Calu3 (cell line): ENCODE data around the gene ORC4. TPM values are rescaled to one million over a fixed set of nuclear protein-coding genes. Genes with fewer than 3 reads are reported as not detected.

Experiments used
- BruUV-seq: library from RNA; stranded (reverse); fragments of 400-500 nt; replicated peaks from 2 replicates; lab custom pipeline; 2021; lab: Mats Ljungman, UMichigan
- CTCF ChIA-PET: fragments of 300-600 bp; sonication (Branson Sonifier 250); formaldehyde crosslinking; loops from one replicate; lab custom pipeline; 2022; ENCODE audit warnings: antibody characterized with exemption; lab: Charles Lee
- DNase-seq: peaks from one replicate; pipeline ENCODE4 v3.0.0; 2022
- H3K27ac Mint-ChIP-seq: one replicate; pipeline ENCODE4 v1.8.0; 2022; ENCODE audit warnings: mixed read lengths; ENCODE audit not compliant: unreplicated experiment
- H3K27me3 Mint-ChIP-seq: one replicate; pipeline ENCODE4 v1.8.0; 2022; ENCODE audit warnings: mixed read lengths; ENCODE audit not compliant: unreplicated experiment
- H3K36me3 Mint-ChIP-seq: one replicate; pipeline ENCODE4 v1.8.0; 2022; ENCODE audit warnings: mild to moderate bottlenecking, moderate library complexity, mixed read lengths; ENCODE audit not compliant: insufficient read depth, unreplicated experiment
- H3K4me1 Mint-ChIP-seq: one replicate; pipeline ENCODE4 v1.8.0; 2022; ENCODE audit warnings: mild to moderate bottlenecking, low read depth, mixed read lengths; ENCODE audit not compliant: unreplicated experiment
- H3K4me3 Mint-ChIP-seq: one replicate; pipeline ENCODE4 v1.8.0; 2022; ENCODE audit warnings: mild to moderate bottlenecking, low read depth, moderate library complexity, mixed read lengths; ENCODE audit not compliant: unreplicated experiment
- H3K9me3 Mint-ChIP-seq: one replicate; pipeline ENCODE4 v1.8.0; 2022; ENCODE audit warnings: low read depth, mixed read lengths; ENCODE audit not compliant: unreplicated experiment
- CTCF ChIP-seq: fragments of 200-600 bp; IDR thresholded peaks from one replicate; pipeline ENCODE4 v1.8.0; 2022; ENCODE audit warnings: antibody characterized with exemption; ENCODE audit not compliant: unreplicated experiment
- intact Hi-C: fragments of 100-400 bp; cut with micrococcal nuclease; formaldehyde crosslinking; loops from one replicate; pipeline ENCODE4 v1.10.0; 2022; ENCODE audit not compliant: unreplicated experiment
- total RNA-seq: library from RNA; stranded (reverse); gene quantifications from 2 replicates; pipeline ENCODE4 v1.2.3, GENCODE V29; 2022

The ORC4 gene
- total RNA-seq, 1 experiment from 2014 or later: 59.2 TPM

DNA sequence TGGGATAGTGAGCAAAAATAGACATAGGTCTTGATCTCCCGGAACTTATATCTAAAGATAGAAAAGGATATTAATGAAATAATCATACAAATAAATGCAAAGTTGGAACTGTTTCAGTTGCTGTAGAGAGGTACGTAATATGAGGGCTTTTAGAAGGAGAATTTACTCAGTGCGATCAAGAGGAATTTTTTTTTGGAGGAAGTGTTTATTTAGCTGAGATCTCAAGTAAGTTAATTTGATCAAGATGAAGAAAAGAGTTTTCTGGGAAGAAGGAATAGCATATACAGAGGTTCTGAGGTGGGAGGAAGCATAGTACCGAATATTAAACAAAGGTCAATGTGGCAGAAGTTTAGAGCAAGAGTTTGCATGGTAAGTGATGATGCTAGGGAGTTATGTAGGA lies 11.7 kb upstream of the ORC4 start:
- H3K9me3 Mint-ChIP-seq: no peaks in the 10 kb centered on the region
- CTCF ChIA-PET: interaction anchor here (0.6 kb wide), 1 partner anchor 168 kb away, joined by 3 read pairs; no protein-coding TSS in a partner anchor

GRCh38 chr2:148031152-148031551 lies 10.6 kb upstream of the ORC4 start:
- Mint-ChIP-seq H3K27ac (no peak overlapping the region), H3K9me3 (no peaks in the 10 kb centered on the region), H3K4me3 (no peak overlapping the region), H3K36me3 (no peaks in the 10 kb centered on the region), H3K27me3 (no peaks in the 10 kb centered on the region), H3K4me1 (no peaks in the 10 kb centered on the region)
- intact Hi-C loops: no loop called here
- BruUV-seq: no TSS peak
- TF ChIP-seq CTCF: no peak
- CTCF ChIA-PET: interaction anchor here (1.0 kb wide), 1 partner anchor 10 kb away, joined by 10 read pairs; the partner anchor contains the start of genes MBD5 and ORC4
- no peak for DNase-seq

More for the DNA sequence above, 11.7 kb upstream of the ORC4 start:
- Mint-ChIP-seq H3K27ac (no peak overlapping the region), H3K4me3 (no peak overlapping the region), H3K27me3 (no peaks in the 10 kb centered on the region), H3K4me1 (no peaks in the 10 kb centered on the region), H3K36me3 (no peaks in the 10 kb centered on the region)
- TF ChIP-seq CTCF: no peak
- DNase-seq: no peak
- no TSS peak for BruUV-seq
- intact Hi-C loops: no loop called here

DNA sequence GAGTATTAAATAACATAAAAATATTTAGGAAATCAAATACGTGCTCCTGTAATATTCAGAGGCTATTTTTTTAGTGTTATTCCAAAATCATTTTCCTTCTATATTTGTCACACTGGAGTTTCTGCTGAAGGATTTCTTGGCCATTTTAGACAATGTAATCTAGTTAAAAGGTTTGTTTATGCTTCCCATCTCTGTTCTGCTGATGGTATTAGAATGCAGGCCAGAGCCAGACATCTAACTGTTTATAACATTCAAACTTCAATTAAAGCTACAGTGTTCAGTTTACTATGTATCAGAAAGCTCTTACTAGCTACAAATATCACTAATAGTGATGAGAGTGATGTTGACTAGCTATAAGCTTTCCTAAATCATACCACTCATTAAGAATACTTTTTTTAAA lies 8.2 kb upstream of the ORC4 start:
- Mint-ChIP-seq H3K4me1 (peaks cover 9% of the 10 kb centered on the region), H3K36me3 (no peaks in the 10 kb centered on the region), H3K4me3 (no peak overlapping the region), H3K27me3 (no peaks in the 10 kb centered on the region), H3K27ac (no peak overlapping the region), H3K9me3 (no peaks in the 10 kb centered on the region)
- no peak for TF ChIP-seq CTCF
- BruUV-seq: no TSS peak
- CTCF ChIA-PET: interaction anchor here (1.1 kb wide), 1 partner anchor 8 kb away, joined by 3 read pairs; the partner anchor contains the start of genes MBD5 and ORC4
- intact Hi-C loops: no loop called here
- no peak for DNase-seq

- H3K4me1 Mint-ChIP-seq: peaks cover 15% of the 10 kb centered on the region
- H3K27me3 Mint-ChIP-seq: no peaks in the 10 kb centered on the region
- no peak for TF ChIP-seq CTCF
- H3K27ac Mint-ChIP-seq: no peak overlapping the region
- CTCF ChIA-PET: no interaction called here
- no peak for DNase-seq
- intact Hi-C loops: no loop called here
- BruUV-seq: no TSS peak
- H3K4me3 Mint-ChIP-seq: no peak overlapping the region
- H3K9me3 Mint-ChIP-seq: no peaks in the 10 kb centered on the region
- H3K36me3 Mint-ChIP-seq: no peaks in the 10 kb centered on the region
Measured at GRCh38 chr2:148027822-148028221, 7.3 kb upstream of the ORC4 start.
